ENCODE data around the gene COL6A1.
"Not testable (repeated sequence)": the region's sequence is repeated elsewhere in the genome, so short reads cannot be mapped to it uniquely, and the experiment has no call there.

The COL6A1 gene

DNA sequence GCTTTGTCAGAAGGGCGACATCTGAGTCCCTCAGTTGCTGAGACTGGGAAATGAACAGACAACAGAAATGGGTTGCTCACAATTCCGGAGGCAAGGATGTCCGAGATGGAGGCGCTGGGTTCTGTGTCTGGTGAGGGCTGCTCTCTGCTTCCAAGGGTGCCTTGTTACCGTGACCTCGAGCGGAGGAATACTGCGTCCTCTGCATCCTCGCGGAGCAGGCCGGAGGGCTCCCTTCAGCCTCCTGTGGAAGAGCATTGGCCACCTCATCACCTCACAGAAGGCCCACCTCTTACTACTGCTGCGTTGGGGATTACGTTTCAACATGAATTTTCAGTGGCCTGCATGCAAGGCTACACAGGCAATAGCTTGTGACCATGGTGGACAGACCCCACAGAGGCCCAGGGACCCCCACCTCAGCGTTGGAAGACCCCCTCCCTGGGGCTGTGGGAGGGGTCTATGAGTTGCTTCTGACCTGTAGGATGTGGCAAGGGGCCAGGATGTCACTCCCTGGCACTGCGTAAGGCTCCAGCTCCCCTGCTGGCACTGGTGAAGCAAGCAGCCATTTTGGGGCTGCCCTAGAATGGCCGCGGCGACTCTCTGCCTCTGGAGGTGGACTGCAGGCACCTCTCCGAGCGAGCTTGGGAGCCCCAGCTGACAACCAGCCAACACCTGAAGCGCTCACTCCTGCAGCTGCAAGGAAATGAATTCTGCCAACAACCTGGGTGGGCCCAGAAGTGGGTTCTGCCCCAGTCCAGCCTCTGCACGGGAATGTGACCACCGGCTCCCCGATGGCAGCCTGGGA is 36.3 kb upstream of the COL6A1 start:
- DNase-seq = no peak

DNA sequence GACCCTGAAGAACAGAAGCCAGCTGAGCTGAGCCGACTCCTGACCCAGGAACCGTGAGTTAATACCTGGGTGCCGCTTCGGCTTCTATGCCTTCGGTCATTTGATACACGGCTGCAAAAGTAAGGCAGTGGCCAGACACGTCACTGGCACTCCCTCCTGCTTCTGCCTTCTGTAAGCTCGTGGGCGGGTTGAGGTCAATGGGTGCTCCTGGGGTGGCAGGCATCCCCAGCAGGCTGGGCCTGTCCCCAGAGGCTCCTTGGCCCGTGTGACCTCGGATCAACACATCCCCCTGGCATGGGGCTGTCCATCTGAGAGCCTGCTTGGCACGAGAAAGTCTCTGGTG is 35.7 kb upstream of the COL6A1 start:
- DNase-seq = no peak

DNA sequence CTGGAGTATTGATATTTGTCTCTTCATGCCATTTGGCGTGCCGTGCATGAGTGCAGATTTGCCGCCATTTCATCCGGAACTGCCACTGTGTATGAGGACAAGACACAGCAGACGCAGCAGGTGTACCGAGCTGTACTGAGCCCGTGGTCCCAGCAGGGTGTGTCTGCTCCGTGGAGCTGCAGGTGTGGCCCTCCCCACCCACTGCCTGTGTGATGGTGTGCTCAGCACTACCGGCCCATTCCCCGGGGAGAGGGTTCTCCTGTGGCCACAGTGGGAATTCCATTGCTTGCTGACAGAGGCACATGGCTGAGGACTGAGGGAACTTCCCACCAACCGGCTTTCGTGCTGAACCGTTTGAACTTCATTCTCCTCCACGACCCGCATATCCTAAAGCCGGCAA is 34.3 kb upstream of the COL6A1 start:
- peak; percentile 24 for DNase-seq

DNA sequence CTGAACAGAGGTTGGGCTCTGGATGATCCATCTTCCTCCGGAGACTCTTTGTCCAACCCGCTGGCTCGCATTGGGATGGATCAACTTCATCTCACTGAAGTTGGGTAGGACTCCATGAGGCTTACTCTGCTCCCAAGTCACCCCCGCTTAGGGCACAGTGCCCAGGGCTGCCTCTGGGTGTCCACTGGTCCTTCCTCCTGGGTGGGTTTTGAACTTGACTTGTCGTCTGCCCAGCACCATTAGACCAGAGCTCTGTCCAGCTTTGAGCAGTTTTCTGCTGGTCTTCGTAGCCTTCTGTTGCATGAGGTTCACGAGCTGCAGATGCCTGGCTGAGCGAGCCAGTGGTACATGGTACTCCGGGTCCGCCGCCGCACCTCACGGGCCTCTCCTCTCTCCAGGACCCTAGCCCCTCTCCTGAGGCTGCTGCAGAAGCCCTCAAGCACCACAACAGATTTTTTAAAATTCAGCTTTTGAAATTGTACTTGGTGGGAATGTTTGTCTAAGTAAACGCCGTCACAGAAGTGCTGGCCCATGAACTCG is 33.8 kb upstream of the COL6A1 start:
- DNase-seq = no peak

DNA sequence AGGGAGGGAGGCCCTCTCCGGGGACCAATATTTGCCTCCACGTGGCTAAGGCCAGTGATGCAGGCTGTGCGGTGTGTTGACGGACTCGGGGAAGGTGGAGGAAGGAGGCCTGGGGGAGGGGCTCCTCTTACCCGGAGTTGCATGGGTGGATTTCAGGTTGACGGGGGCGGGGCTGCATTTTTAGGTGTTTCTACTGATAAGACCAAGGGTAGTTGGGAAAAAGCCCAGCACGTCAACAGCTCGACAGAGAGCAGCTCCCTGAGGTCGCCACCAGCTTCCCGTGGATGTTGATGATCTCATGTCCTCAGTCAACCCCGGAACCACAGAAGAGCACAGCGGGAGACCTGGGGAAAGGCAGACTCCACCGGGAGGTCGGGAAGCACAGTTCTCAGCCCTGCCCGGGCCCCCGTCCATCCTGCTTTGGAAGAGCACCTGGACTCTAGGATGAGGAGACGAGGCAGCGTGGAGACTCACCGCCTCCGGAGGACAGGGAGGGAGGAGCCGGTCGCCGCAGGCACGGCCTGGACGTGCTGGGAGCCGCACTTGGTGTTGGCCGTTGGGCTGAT is 32.9 kb upstream of the COL6A1 start:
- no peak for DNase-seq

DNA sequence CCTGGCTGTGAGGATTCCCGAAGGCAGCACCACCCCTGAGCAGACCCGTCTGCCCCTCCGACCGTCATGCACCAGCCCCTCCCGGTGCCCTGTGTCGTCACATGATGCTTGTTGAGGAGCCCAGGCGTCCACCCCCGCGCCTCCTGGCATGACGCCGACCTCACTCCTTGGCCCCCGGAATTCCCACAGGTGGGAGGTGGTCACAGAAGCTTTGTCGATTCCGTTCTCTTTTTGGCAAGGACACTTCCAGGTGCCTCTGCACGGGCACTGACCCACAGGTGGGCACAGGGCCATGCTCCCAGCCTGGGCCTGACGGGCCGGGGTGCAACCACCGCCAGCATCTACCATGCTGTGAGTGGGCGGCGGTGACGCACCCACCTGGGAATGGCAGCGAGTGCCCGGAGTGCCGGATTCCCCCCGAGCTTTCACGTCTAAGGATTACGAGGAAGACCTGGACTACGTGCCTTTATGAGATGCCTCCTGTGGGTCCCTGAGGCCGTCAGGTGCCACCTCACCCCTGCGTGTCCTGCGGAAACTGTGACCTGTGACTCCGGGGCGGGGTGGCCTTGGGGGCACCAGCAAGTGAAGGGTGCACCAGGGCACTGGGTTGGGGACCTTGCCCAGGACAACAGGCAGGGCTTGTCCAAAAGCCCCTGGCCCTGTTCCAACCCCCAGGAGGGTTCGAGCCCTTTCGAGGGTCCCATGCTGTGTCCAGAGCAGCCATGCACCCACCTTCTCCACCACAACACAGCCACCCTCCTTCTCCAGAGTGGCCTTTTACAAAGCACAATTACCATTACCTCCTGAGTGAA is 31.4 kb upstream of the COL6A1 start:
- DNase-seq = peak; percentile 33

DNA sequence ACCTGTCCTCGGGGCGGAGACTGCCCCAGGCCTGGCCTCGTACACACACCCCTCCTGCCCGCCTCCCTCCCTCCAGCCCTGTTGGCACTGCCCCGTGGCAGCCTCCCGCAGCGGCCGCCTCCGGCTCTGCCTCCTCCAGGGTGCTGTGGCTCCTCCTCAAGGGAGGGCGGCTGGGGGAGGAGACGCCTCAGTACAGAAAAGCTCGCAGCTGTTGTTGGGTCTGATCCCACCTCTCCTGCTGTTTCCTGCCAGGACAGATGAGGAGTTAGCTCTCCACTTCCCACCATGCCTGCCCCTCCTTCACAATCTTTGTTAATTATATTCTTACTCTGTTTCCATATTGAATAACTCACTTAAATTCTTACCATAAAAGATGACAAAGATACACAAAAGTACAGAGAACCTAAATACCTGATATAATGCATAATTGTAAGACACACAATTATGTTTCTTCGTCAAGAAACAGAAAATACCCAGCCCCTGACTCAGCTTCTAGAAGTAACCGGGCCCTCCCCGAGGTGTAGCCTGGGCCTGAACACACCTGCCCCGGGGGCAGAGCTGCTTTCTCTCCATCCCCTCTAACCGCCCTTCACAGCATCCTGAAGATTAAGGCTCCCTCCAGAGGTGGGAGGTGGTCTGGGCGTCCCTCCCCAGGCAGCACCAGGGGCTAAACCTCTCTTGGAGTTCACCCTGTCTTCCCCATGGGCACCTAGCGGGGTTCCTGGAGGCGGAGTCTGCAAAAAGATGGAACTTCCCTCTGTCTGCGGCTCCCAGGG is 30.6 kb upstream of the COL6A1 start:
- DNase-seq = peak; percentile 94

DNA sequence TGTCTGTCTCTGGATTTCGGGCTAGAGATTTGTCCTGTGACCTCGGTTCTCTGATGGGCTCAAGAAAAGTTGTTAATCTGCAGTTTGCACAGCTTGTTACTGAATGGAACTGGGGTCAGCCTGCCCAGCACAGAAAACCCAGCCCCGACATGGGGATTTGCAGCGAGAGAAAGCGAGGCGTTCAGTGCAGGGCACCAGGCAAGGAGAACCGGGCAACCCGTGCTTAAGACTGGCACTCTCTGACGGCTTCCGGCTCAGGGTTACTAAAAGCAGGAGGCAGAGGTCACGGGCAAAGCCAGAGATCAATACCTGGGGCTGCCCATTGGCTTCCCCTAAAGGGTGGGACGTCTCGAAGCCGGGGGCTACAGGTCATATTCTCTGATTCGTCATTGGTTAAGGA is 29.9 kb upstream of the COL6A1 start:
- DNase-seq = no peak

DNA sequence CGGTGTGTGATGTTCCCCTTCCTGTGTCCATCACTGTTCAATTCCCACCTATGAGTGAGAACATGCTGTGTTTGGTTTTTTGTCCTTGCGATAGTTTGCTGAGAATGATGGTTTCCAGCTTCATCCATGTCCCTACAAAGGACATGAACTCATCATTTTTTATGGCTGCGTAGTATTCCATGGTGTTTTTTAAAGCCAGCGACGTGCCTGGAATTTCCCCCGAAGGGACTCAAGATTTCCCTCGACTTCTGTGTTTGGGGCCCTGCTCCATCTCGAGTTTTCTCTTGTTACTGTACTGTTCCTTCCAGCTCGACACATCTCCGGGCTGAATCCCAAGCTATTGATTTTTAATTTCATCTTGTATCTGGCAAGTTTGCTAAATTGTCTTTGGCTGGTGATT is 29.0 kb upstream of the COL6A1 start:
- not testable (repeated sequence) for DNase-seq

DNA sequence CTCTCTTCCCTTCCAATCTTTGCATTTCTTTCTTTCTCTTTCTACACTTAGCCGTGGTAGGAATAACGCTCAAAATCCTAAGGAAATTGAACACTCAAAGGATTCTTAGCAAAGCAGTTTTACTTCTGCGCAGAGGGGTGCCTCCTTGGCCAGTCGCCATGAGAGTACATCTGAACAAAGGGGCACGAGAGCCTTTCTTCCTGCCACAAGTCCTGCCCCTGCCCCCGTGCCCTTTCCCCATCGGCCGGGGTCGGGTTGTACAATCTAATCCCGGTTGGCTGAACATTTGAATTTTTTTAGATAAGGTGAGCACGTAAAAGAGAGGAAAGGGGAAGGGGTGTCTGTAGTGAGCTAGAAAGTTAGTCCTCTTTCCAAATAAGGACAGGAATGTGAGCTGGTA is 28.6 kb upstream of the COL6A1 start:
- no peak for DNase-seq

DNA sequence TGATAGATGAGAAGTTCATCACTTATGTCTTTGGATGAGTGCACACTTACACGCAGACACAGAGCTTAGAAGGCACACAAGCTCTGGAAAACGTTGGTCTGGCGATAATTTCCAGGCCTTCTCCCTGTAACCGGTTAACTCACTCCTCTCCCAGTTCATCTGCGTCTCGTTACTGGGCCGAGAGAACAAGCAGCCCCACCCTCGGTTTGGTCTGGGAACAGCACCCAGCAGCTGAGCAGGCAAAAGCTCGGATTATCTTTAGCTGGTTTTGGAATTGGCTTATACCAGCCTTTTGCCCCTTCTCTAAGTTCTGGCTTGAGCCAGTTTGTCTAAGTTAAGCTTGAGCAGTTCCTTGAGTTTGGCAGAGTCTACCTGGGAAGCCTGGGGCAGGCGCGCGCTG is 27.3 kb upstream of the COL6A1 start:
- DNase-seq = no peak

DNA sequence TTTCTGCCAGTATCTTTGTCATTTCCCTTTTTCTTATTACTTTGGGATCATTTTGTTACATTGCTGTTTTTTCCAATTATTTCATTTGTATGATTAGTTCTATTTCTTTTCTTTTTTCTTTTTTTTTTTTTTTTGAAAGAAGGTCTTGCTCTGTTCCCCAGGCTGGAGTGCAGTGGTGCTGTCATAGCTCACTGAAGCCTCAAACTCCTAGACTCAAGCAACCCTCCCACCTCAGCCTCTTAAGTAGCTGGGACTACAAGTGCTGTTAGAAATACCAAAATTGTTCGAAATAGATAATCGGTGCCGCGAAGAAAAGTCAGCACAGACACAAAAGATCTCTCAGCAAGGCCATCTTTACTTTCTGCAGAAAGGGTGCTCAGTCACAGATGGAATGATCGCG is 26.6 kb upstream of the COL6A1 start:
- DNase-seq = no peak

DNA sequence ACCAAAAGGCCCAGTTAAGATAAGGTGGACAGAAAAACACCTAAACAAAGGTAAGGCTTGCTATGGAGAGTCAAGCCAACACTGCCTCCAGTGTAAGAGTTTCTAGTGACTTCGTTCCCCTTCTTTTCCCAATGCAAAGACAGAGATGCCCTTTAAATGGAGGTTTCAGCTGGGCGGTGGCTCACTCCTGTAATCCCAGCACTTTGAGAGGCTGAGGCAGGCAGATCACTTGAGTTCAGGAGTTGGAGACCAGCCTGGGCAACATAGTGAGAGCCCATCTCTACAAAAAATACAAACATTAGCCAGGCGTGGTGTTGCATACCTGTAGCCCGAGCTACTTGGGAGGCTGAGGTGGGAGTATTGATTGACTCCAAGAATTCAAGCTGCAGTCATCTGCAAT is 24.0 kb upstream of the COL6A1 start:
- DNase-seq = no peak

DNA sequence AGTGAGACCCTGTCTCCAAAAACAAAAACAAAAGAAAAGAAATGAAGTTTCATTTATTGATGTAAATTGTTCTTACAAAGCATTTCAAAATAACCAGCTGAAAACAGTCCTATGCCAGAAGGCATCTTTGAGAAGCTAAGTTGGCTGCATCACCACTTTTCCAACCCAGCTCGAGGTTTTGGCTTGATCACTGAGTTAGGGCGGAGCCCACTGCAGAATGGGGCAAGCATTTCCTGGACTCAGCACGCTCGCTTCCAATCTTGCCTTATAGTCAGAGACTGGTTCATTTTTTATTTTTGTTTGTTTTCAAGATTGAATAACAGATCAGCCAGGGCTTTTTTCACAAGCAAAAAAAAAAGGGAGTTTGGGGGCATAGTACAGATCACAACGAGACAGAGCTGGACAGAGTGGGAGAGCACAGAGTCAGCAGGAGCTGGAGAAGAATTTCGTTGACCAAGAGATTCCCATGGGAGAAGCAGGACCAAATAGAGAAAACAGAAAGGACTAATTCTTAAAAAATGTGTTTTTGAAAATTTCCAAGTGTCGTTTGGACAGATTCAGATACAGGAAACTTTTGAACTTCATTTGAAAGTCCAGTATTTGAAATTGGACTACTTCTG is 23.5 kb upstream of the COL6A1 start:
- no peak for DNase-seq

DNA sequence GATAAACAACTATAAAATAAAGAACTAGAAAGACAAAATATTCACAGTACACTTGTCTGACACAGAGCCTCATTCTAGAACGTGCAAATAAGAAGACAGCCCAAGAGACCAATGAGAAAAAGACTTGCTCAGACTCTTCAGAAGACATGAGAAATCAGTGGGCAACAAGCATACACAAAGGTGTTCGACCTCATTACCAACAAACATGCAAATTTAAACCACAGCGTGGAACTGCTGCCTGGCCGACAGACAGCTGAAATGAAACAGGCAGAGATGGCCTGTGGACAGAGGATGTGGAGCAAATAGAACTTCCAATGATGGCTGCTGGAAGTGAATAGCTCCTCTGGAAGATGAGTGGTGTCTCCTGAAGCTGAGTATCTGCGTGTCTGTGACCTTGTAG is 22.4 kb upstream of the COL6A1 start:
- no peak for DNase-seq

DNA sequence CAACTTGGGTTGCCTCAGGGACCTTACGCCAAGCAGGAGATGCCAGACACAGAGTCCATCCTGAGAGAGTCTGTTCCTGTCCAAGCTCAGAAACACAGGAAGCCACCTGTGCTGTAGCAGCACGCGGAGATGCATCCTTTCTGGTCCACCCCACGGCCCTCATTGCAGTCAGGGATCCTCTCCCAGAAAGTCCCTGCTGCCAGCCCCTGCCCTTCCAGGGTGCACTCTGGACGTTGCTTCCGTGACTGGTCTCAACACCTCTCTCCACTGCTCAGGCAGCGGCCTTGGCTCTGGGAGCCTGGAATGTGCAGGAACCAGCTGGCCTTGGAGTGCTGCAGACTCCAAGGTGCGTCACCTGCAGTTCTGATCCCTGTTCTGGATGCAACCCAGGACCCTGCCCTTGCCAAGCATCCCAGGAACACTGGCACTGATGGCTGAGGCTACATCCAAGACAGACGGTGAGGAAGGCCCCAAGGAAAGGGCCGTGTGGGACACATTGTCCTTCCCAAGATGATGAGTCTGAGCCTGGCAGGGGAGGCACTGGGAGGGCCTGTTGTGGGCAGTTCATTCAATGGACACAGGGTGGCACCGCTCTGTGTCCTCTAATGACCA is 21.7 kb upstream of the COL6A1 start:
- no peak for DNase-seq

DNA sequence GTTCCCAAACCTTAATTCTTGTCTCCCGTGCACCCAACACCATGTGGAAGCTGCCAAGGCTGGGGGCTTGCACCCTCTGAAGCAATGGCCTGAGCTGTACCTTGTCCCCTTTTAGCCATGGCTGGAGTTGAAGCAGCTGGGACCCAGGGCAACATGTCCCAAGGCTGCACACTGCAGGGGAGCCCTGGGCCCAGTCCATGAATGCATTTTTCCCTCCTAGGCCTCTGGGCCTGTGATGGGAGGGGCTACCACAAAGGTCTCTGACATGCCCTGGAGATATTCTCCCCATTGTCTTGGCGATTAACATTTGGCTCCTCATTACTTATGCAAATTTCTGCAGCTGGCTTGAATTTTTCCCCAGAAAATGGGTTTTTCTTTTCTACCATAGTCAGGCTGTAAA is 20.2 kb upstream of the COL6A1 start:
- DNase-seq = not testable (repeated sequence)

DNA sequence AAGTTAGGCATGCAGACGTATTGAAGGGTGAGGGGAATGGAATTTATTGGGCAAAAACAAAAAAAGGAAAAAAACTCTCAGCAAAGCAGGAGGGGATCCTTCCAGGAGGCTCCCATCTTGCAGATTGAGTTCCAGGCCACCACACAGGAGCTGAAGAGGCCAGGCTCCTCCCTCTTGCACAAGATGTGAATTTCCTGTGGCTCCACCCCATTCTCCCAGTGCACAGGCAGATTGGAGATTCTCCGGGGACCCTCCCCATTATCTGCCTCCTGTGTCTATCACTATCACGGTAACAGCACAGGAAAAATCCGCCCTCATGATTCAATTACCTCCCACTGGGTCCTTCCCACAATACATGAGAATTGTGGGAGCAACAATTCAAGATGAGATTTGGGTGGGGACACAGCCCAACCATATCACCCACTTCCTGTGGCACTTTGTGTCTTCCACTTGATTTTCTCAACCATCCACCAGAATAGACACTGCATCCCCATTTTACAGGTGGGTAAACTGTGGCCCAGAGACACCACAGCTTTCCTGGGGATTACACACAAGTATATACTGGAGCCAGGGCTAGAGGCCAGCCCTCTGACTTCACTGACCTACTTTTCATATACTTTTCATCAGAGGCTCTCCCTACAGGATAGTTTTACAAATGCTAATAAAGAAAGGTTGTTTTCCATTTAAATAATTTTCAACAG is 18.9 kb upstream of the COL6A1 start:
- DNase-seq = no peak

DNA sequence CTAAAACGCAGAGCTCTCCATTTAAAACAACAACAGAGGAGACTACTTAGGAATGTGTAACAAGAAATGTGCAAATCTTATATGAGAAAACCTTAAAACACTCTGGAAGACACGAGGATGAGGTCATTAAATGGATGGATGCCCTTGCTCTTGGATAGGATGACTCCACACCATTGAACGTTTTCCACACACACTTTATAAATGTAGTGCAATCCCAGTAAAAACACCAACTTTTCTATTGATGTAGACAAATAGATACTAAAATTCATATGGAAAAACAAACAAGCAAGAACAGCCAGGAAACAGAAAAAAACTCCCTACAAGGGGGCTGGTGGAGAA is 18.4 kb upstream of the COL6A1 start:
- DNase-seq = no peak

DNA sequence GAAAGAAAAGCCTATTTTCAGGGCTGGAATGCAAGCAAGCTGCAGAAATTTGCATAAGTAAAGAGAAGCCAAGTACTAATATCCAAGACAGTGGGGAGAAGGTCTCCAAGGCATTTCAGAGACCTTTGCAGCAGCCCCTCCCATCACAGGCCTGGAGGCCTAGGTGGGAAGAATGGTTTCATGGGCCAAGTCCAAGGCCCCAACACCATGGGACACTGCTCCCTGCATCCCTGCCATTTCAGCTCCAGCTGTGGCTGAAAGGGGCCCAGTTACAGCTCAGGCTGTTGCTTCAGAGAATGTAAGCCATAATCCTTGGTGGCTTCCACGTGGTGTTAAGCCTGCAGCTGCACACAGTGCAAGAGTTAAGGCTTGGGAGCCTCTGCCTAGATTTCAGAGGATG is 16.9 kb upstream of the COL6A1 start:
- DNase-seq = no peak

DNA sequence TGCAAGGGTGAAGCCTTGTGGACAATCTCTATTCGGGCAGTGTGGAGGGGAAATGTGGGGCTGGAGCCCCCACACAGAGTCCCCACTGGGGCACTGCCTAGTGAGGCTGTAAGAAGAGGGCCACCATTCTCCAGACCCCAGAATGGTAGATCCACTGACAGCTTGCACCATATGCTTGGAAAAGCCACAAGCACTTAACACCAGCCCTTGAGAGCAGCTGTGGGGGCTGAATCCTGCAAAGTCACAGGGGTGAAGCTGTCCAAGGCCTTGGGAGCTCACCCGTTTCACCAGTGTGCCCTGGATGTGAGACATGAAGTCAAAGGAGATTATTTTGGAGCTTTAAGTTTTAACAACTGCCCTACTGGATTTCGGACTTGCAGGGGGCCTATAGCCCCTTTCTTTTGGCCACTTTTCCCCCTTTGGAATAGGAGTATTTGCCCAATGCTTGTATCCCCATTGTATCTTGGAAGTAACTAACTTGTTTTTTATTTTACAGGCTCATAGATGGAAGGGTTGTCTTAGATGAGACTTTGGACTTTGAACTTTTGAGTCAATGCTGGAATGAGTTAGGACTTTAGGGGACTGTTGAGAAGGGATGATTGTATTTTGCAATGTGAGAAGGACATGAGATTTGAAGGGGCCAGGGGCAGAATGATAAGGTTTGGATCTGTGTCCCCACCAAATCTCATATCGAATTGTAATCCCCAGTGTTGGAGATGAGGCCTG is 16.3 kb upstream of the COL6A1 start:
- DNase-seq = no peak

Measured in NCI-H2171 treated with DMSO at 0.1 percent for 48 hours (cell line).